H1 (cell line): ENCODE data around the gene MARCHF10.

ENCODE experiments used
- CHD2 ChIP-seq: IDR thresholded peaks from 2 replicates; pipeline ENCODE4 v1.6.1; 2012; ENCODE audit warnings: low read length, improper control_type of control experiment
- CTCF ChIP-seq, 3 experiments: IDR thresholded peaks; 1 replicate in 2 of 3; 2 replicates in 1 of 3; pipeline versions ENCODE4 v1.5.1 to v1.6.1; 2011; ENCODE audit warnings: low read length in 3 of 3, mild to moderate bottlenecking in 3 of 3, inconsistent platforms in 2 of 3, low read depth in 1 of 3, moderate library complexity in 1 of 3; ENCODE audit not compliant: insufficient read depth in 1 of 3; ENCODE audit errors: control extremely low read depth in 1 of 3
- EGR1 ChIP-seq: IDR thresholded peaks from 2 replicates; pipeline ENCODE4 v1.6.1; 2011; ENCODE audit warnings: low read depth, low read length, borderline replicate concordance
- EZH2 ChIP-seq: fragments of 200-600 bp; sonication (generic); IDR thresholded peaks from 2 replicates; pipeline ENCODE4 v1.7.1; 2012; ENCODE audit warnings: low read depth, mild to moderate bottlenecking, moderate library complexity, low read length, inconsistent platforms; ENCODE audit not compliant: severe bottlenecking
- KDM1A ChIP-seq: fragments of 200-600, 300-600 bp; sonication (generic); IDR thresholded peaks from 2 replicates; pipeline ENCODE4 v1.7.1; 2016; ENCODE audit warnings: mild to moderate bottlenecking, low read length, borderline replicate concordance
- MAX ChIP-seq: IDR thresholded peaks from 2 replicates; pipeline ENCODE4 v1.6.1; 2012; ENCODE audit warnings: inconsistent platforms
- POLR2A ChIP-seq, 2 experiments: IDR thresholded peaks; 1 replicate in 1 of 2; 2 replicates in 1 of 2; pipeline ENCODE4 v1.6.1; 2011; ENCODE audit warnings: low read depth in 2 of 2, low read length in 2 of 2, mild to moderate bottlenecking in 2 of 2; ENCODE audit errors: control extremely low read depth in 1 of 2
- POLR2AphosphoS5 ChIP-seq: IDR thresholded peaks from 2 replicates; pipeline ENCODE4 v1.6.1; 2011; ENCODE audit warnings: low read depth, low read length
- RNF2 ChIP-seq: fragments of 200-900, 300-1000 bp; sonication (generic); IDR thresholded peaks from 2 replicates; pipeline ENCODE4 v1.7.1; 2016; ENCODE audit warnings: borderline replicate concordance, low read depth, mild to moderate bottlenecking, antibody characterized with exemption, low read length; ENCODE audit not compliant: poor library complexity, severe bottlenecking; ENCODE audit errors: missing control alignments
- ZNF274 ChIP-seq: IDR thresholded peaks from 2 replicates; pipeline ENCODE4 v1.7.0; 2012; ENCODE audit warnings: low read length, borderline replicate concordance; ENCODE audit errors: extremely low read depth

- TF ChIP-seq EZH2 (no peak), ZNF274 (no peak), CTCF (IDR thresholded peaks at IDR 0.05; ENCODE audit: control extremely low read depth in 1 of 3, insufficient read depth in 1 of 3, low read depth in 1 of 3, low read length in 3 of 3) (no peak), POLR2AphosphoS5 (no peak), POLR2A (IDR thresholded peaks at IDR 0.05; ENCODE audit: control extremely low read depth in 1 of 2, low read depth in 2 of 2, low read length in 2 of 2) (no peak), EGR1 (no peak), CHD2 (no peak), RNF2 (no peak), KDM1A (no peak), MAX (no peak)
Observed at GRCh38 chr17:62782730-62783270, 25.3 kb downstream of the MARCHF10 start.
